Measurements from ENCODE around the gene NFIC.
"Not testable (repeated sequence)": the region's sequence is repeated elsewhere in the genome, so short reads cannot be mapped to it uniquely, and the experiment has no call there.

The NFIC gene

GRCh38 chr19:3373971-3374368, 7.6 kb downstream of the NFIC start:
- DNase-seq (ENCODE audit: low read depth in 2 of 2) = no peak

GRCh38 chr19:3374369-3375112, 8.2 kb downstream of the NFIC start:
- DNase-seq (ENCODE audit: low read depth in 2 of 2) = no peak

- no peak for DNase-seq (ENCODE audit: low read depth in 2 of 2)
Measured at GRCh38 chr19:3375221-3376090, 9.1 kb downstream of the NFIC start.

DNA sequence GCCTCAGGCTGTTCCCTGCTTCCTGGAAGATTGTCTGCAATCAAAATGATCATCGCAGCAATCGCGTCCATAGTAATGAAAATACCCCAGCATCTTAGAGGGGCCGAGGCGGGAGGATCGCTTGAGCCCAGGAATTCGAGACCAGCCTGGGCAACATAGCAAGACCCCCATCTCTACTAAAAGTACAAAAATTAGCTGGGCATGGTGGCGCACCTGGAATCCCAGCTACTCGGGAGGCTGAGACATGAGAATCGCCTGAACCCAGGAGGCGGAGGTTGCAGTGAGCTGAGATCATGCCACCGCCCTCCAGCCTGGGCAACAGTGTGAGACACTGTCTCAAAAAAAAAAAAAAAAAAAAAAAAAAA, 9.7 kb downstream of the NFIC start:
- DNase-seq (ENCODE audit: low read depth in 2 of 2) = not testable (repeated sequence)

DNA sequence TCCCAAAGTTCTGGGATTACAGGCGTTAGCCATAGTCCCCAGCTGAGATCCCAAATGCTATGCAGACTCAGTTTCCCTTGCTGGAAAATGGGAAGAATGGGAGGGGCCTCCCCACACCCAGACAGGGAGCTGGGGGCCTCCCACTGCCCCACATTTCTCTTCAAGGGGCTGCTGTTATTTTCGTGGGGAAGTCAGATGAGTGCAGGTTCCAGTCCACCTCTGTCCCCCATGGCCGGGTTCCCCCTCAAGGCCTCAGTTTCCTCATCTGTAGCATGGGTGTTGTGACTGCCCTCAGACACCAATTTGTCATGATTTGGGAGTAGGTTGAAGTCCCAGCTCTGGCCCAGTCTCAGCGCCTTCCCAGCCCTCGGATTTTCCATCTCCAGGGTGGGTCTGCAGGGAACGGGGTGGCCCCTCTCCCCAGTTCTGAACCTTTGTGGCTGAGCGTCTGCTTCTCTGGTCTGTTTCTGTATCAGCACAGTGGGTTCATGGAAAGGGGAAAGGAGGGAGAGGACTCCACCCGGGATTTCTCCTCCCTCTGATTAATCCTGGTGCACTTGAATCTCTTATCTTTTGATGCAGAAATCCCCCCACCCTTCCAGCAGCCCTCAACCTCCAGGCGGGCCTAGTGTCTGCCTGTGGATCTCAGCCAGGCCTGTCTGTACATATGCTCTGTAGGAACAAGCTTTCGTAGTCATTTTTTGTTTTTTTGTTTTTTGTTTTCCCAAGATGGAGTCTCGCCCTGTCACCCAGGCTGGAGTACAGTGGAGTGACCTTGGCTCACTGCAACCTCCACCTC, 12.2 kb downstream of the NFIC start:
- no peak for DNase-seq (ENCODE audit: low read depth in 2 of 2)

DNA sequence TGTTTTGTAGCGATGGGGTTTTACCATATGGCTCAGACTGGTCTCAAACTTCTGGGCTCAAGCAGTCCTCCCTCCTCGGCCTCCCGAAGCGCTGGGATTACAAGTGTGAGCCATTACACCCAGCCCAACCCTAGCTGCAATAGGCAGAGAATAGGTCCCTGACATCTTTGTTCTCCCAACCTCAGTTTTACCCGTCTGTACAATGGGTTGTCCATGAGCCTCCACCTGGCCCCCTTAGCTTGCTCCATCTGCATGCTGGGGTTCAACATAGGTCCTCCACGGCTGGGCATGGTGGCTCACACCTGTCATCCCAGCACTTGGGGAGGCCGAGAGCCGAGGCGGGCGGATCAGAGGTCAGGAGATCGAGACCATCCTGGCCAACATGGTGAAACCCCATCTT, 14.4 kb downstream of the NFIC start:
- DNase-seq (ENCODE audit: low read depth in 2 of 2) = no peak

DNA sequence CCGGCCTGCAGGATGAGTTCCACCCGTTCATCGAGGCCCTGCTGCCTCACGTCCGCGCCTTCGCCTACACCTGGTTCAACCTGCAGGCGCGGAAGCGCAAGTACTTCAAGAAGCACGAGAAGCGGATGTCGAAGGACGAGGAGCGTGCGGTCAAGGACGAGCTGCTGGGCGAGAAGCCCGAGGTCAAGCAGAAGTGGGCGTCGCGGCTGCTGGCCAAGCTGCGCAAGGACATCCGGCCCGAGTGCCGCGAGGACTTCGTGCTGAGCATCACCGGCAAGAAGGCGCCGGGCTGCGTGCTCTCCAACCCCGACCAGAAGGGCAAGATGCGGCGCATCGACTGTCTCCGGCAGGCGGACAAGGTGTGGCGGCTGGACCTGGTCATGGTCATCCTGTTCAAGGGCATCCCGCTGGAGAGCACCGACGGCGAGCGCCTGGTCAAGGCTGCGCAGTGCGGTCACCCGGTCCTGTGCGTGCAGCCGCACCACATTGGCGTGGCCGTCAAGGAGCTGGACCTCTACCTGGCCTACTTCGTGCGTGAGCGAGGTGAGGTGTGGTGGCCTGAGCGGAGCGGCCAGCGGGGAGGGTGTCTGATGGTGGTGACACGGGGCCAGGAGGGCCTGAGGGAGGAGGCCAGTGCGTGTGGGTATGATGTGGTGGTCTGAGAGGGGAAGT, 15.5 kb downstream of the NFIC start:
- DNase-seq (ENCODE audit: low read depth in 2 of 2) = no peak

DNA sequence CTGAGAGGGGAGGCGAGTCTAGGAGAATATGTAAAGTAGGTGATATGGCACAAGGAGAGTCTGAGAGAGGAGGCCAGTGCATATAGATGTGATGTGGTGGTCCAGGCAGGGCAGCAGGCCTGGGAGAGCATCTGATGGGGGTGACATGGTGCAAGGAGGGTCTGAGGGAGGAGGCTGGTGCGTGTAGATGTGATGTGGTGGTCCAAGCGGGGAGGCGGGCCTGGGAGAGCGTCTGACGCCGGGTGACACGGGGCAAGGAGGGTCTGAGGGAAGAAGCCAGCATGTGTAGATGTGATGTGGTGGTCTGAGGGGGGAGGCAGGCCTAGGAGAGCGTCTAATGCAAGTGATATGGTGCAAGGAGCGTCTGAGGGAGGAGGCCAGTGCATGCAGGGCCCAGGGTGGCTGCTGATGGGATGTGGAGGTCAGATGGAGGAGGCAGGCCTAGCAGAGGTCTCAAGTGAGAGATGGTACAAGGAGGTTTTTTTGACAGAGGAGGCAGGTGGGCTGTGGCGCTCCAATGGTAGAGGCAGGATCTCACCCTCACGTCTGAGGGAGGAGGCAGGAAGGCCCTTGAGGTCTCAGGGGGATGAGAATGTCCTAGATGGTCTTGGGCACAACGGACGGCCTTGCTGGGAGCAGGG, 16.2 kb downstream of the NFIC start:
- DNase-seq (ENCODE audit: low read depth in 2 of 2) = no peak

GRCh38 chr19:3383121-3383722, 16.8 kb downstream of the NFIC start:
- no peak for DNase-seq (ENCODE audit: low read depth in 2 of 2)

DNA sequence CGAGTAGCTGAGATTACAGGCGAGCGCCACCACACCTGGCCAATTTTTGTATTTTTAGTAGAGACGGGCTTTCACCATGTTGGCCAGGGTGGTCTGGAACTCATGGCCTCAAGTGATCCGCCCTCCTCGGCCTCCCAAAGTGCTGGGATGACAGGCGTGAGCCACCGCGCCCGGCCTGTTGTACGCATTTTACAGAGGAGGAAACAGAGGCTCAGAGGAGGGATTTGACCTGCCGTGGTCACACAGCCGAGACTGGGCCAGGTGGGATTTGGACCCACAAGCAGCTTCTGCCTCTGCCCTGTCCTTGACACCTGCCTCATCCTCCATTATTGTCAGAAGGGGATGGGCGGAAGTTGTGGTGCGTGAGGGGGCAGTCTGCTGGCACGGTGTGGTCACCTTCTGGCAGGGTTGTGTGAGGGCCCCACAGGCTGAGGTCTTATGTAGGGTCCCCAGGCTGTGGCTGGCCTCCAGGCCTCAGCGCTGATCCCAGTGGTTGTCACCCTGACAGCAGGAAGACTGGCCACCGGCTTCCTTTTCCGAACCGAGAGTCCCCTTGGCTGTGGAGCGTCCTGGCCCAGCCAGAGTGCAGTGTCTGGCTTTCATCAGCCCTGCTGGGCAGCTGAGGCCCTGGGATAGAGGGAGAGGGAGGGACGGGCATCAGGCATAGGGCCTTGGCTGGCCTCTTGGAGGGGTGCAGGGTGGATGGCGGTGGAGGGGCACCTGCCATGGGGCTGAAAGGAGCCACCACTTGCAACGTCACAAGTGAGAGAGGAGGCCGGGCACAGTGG, 20.3 kb downstream of the NFIC start:
- DNase-seq (ENCODE audit: low read depth in 2 of 2) = no peak

DNA sequence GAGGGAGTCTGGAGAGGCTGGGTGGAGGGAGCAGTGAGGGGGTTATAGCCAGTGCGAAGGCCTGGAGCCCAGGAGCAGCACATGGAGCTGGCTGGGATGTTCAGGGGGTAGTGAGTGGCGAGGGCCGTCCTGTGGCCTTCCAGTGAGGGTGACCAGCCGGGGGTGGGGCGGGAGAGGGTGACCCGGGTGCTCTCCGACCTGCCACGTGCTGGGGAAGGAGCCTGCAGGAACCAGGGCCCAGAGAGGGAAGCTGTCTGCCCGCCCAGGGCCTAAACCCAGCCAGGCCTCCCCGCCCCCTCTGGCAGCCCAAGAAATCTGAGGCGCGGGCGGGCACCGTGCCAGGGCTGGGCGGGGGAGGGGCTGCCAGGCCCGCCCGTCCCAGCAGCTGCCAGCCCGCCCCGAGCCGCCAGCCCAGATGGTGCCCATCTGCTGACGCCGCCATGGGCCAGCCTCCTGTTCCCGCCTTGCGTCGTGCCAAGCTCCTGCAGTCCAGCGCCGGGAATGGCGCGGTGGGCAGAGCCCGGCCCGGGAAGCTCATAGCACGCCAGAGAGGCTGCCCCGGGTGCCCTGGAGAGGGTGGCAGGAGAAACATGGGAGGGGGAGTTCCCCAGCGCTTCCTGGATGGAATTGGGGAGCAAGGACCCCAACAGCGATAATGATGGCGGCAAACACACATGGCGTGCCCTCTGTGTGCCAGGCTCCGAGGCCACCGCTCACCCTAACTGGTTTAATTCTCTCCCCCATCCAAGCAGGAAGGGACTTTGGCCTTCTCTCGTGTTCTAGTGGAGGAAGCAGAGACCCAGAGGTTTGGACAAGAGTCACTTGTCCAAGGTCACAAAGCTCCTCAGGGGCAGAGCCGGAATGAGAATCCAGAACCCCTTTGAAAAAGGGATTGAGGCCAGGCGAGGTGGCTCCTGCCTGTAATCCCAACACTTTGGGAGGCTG, 21.5 kb downstream of the NFIC start:
- DNase-seq (ENCODE audit: low read depth in 2 of 2) = no peak

GRCh38 chr19:3389446-3389778, 23.0 kb downstream of the NFIC start:
- no peak for DNase-seq (ENCODE audit: low read depth in 2 of 2)

GRCh38 chr19:3389876-3390371, 23.5 kb downstream of the NFIC start:
- no peak for DNase-seq (ENCODE audit: low read depth in 2 of 2)

GRCh38 chr19:3391911-3392310, 25.5 kb downstream of the NFIC start:
- DNase-seq (ENCODE audit: low read depth in 2 of 2) = not testable (repeated sequence)

- no peak for DNase-seq (ENCODE audit: low read depth in 2 of 2)
Measured at GRCh38 chr19:3392480-3392879, 26.1 kb downstream of the NFIC start.

GRCh38 chr19:3396881-3397265, 30.5 kb downstream of the NFIC start:
- DNase-seq (ENCODE audit: low read depth in 2 of 2) = no peak

- DNase-seq (ENCODE audit: low read depth in 2 of 2) = no peak
Measured at GRCh38 chr19:3397266-3398022, 31.1 kb downstream of the NFIC start.
